ENCODE results near the gene RAD51B. TPM values are rescaled to one million over a fixed set of nuclear protein-coding genes. Genes with fewer than 3 reads are reported as not detected.

The RAD51B gene
- total RNA-seq, 1 experiment from 2014 or later, result 14.2 TPM

DNA sequence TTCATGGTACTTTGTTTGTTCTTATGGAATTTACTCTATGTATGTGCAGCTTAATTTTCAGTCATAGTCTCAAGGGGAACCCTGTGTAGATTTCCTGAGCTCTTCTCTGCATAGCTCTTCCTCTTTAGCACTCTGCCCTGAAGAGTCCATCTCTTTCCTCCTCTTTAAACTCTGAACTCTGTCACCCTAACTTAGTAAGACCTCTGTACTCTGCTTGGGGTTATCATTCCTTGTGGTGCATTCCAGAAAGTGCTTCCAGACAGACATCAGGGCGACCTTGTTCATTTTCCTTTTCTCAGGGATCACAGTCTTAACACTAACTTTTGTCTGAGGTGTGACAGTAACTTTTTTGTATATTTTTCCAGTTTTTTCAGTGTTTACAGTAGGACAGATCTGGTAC lies 179.3 kb downstream of the RAD51B start:
- H3K9me3 Mint-ChIP-seq, result peaks cover 14% of the 10 kb centered on the region; the same call in 1 of the 2 replicates
- POLR2A ChIA-PET, result no interaction called here
- 0 out of 2 replicates have a peak, but pooled peaks cover 6% of the 10 kb centered on the region for H3K36me3 Mint-ChIP-seq
- no peak overlapping the region for H3K27ac Mint-ChIP-seq
- TF ChIP-seq ATF1 (CRISPR knock-in tag; IDR thresholded peaks at IDR 0.05), result no peak
- TF ChIP-seq ATF3 (CRISPR knock-in tag; conservative IDR thresholded peaks at IDR 0.05), result no peak
- no peak for TF ChIP-seq KAT7 (CRISPR knock-in tag; IDR thresholded peaks at IDR 0.05; ENCODE audit: borderline replicate concordance)
- TF ChIP-seq NFATC4 (CRISPR knock-in tag; IDR thresholded peaks at IDR 0.05), result no peak
- no peak for TF ChIP-seq ZMAT4 (CRISPR knock-in tag; IDR thresholded peaks at IDR 0.05)
- no peak for TF ChIP-seq NFE2L1 (CRISPR knock-in tag; IDR thresholded peaks at IDR 0.05)
- TF ChIP-seq E2F4 (CRISPR knock-in tag; IDR thresholded peaks at IDR 0.05; ENCODE audit: borderline replicate concordance, low read depth), result no peak
- TF ChIP-seq TEAD1 (CRISPR knock-in tag; IDR thresholded peaks at IDR 0.05), result no peak
- TF ChIP-seq FOXK1 (CRISPR knock-in tag; IDR thresholded peaks at IDR 0.05), result no peak
- ATAC-seq (no peak), DNase-seq (ENCODE audit: low spot score) (no peak)
- CTCF ChIA-PET, result no interaction called here
- no peaks in the 10 kb centered on the region for H3K27me3 Mint-ChIP-seq (ENCODE audit: low read depth)
- no peaks in the 10 kb centered on the region for H3K4me1 Mint-ChIP-seq
- H3K4me3 Mint-ChIP-seq, result no peak overlapping the region

DNA sequence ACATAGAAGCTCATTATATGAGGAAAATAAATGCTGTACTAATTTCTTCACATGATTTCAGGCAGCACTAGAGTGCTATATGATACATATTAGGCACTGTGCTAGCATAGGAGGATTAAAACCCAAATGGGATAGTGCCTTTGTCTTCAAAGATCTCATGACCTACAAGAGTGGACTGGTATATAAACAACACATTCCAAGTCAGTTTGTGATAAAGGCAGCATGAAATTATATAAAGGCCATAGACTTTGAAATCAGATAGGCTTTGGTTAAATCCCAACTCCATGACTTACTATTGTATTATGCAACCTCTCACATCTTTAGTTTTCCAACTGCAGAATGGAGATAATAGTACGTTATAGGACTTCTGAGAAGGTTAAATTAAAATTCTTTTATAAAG lies 179.7 kb downstream of the RAD51B start:
- H3K36me3 Mint-ChIP-seq, result 0 out of 2 replicates have a peak, but pooled peaks cover 6% of the 10 kb centered on the region
- POLR2A ChIA-PET, result no interaction called here
- ATAC-seq (no peak), DNase-seq (ENCODE audit: low spot score) (no peak)
- H3K4me3 Mint-ChIP-seq, result no peak overlapping the region
- peaks cover 14% of the 10 kb centered on the region; the same call in 1 of the 2 replicates for H3K9me3 Mint-ChIP-seq
- no peak for TF ChIP-seq CBFB (CRISPR knock-in tag; IDR thresholded peaks at IDR 0.05; ENCODE audit: low read depth)
- TF ChIP-seq, protein P1, sequence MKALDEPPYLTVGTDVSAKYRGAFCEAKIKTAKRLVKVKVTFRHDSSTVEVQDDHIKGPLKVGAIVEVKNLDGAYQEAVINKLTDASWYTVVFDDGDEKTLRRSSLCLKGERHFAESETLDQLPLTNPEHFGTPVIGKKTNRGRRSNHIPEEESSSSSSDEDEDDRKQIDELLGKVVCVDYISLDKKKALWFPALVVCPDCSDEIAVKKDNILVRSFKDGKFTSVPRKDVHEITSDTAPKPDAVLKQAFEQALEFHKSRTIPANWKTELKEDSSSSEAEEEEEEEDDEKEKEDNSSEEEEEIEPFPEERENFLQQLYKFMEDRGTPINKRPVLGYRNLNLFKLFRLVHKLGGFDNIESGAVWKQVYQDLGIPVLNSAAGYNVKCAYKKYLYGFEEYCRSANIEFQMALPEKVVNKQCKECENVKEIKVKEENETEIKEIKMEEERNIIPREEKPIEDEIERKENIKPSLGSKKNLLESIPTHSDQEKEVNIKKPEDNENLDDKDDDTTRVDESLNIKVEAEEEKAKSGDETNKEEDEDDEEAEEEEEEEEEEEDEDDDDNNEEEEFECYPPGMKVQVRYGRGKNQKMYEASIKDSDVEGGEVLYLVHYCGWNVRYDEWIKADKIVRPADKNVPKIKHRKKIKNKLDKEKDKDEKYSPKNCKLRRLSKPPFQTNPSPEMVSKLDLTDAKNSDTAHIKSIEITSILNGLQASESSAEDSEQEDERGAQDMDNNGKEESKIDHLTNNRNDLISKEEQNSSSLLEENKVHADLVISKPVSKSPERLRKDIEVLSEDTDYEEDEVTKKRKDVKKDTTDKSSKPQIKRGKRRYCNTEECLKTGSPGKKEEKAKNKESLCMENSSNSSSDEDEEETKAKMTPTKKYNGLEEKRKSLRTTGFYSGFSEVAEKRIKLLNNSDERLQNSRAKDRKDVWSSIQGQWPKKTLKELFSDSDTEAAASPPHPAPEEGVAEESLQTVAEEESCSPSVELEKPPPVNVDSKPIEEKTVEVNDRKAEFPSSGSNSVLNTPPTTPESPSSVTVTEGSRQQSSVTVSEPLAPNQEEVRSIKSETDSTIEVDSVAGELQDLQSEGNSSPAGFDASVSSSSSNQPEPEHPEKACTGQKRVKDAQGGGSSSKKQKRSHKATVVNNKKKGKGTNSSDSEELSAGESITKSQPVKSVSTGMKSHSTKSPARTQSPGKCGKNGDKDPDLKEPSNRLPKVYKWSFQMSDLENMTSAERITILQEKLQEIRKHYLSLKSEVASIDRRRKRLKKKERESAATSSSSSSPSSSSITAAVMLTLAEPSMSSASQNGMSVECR (CRISPR knock-in tag; IDR thresholded peaks at IDR 0.05; ENCODE audit: borderline replicate concordance), result no peak
- no peak overlapping the region for H3K27ac Mint-ChIP-seq
- CTCF ChIA-PET, result no interaction called here
- no peaks in the 10 kb centered on the region for H3K4me1 Mint-ChIP-seq
- no peaks in the 10 kb centered on the region for H3K27me3 Mint-ChIP-seq (ENCODE audit: low read depth)

DNA sequence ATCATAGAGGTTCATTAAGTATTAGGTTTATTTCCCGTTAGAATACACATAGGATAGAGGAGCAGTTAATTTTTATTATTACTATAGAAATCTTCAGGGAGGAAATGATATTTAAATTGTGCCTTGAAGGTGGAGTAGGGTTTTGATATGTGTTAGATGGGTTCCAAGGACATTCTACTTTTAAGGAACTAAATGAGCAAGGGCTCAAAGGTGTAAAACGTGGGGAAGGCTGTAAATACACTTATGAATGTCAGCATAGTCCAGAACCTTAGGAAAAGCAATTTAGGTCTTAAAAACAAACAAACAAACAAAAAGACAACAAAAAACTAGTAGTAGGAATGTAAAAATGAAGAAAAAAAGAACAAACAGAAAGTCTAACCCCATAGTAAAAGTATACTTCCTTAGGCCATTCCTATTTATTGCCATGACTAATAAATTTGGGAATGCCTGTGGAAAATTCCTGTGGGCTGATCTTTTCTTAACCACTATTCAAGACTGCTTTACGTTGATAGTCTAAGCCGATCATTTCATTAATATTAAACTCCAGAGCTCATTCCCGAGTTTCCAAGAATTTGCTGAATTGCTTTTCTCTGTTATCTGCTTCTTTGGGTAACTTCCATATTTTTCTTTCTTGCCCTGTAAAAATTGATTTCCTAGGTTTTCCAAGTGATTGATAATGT lies 180.3 kb downstream of the RAD51B start:
- ChIA-PET CTCF (no interaction called here), POLR2A (no interaction called here)
- H3K4me3 Mint-ChIP-seq, result no peak overlapping the region
- 0 out of 2 replicates have a peak, but pooled peaks cover 6% of the 10 kb centered on the region for H3K36me3 Mint-ChIP-seq
- peaks cover 14% of the 10 kb centered on the region; the same call in 1 of the 2 replicates for H3K9me3 Mint-ChIP-seq
- H3K27me3 Mint-ChIP-seq (ENCODE audit: low read depth), result no peaks in the 10 kb centered on the region
- no peak overlapping the region for H3K27ac Mint-ChIP-seq
- ATAC-seq (no peak), DNase-seq (ENCODE audit: low spot score) (no peak)
- H3K4me1 Mint-ChIP-seq, result no peaks in the 10 kb centered on the region
- no peak for TF ChIP-seq FOXJ3 (CRISPR knock-in tag; IDR thresholded peaks at IDR 0.05; ENCODE audit: borderline replicate concordance)
- no peak for TF ChIP-seq EMX1 (CRISPR knock-in tag; IDR thresholded peaks at IDR 0.05)
- TF ChIP-seq, protein P2, sequence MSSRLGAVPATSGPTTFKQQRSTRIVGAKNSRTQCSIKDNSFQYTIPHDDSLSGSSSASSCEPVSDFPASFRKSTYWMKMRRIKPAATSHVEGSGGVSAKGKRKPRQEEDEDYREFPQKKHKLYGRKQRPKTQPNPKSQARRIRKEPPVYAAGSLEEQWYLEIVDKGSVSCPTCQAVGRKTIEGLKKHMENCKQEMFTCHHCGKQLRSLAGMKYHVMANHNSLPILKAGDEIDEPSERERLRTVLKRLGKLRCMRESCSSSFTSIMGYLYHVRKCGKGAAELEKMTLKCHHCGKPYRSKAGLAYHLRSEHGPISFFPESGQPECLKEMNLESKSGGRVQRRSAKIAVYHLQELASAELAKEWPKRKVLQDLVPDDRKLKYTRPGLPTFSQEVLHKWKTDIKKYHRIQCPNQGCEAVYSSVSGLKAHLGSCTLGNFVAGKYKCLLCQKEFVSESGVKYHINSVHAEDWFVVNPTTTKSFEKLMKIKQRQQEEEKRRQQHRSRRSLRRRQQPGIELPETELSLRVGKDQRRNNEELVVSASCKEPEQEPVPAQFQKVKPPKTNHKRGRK (CRISPR knock-in tag; IDR thresholded peaks at IDR 0.05; ENCODE audit: borderline replicate concordance), result no peak
- no peak for TF ChIP-seq ZNF281 (CRISPR knock-in tag; IDR thresholded peaks at IDR 0.05)
- no peak for TF ChIP-seq NFE2L1 (CRISPR knock-in tag; IDR thresholded peaks at IDR 0.05)
- TF ChIP-seq ZNF423 (CRISPR knock-in tag; IDR thresholded peaks at IDR 0.05), result no peak
- TF ChIP-seq, protein P3, sequence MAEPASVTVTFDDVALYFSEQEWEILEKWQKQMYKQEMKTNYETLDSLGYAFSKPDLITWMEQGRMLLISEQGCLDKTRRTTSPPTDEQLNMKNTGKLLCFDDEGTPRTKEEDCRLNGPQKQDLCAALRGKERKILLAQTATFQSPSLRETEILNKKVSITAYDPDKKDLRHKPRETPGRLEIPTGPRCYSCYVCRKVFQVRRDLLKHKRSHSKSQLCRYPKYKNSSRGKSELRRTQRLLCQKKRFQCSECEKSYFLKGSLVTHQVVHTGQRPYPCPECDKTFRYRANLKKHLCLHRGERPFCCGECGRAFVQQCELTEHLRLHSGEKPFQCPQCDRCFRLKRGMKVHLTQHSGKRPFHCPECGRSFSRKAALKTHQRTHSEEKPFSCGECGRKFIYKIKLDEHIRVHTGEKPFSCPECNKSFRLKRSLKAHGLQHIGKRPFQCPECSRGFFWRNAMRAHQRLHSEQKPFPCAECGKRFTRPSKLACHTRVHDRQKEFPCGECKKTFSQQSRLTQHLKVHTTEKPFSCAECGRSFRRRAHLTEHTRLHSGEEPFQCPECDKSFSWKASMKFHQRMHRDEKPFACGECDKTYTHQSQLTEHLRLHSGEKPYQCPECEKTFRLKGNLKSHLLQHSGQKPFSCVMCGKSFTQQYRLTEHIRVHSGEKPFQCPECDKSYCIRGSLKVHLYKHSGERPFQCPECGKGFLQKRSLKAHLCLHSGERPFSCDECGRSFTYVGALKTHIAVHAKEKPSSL (CRISPR knock-in tag; conservative IDR thresholded peaks at IDR 0.05), result no peak
